Endothelial cell of umbilical vein (primary cell): ENCODE results near the gene COASY. TPM values are rescaled to one million over a fixed set of nuclear protein-coding genes. Genes with fewer than 3 reads are reported as not detected.

Experiments
- BruUV-seq: library from RNA; stranded (reverse); fragments of 400-500 nt; replicated peaks from 2 replicates; lab custom pipeline; 2021; lab: Mats Ljungman, UMichigan
- CTCF ChIA-PET: fragments of 300-600, 350-600 bp; sonication (Branson Sonifier 250); formaldehyde crosslinking; loops from one replicate; lab custom pipeline; 2021; ENCODE audit warnings: antibody characterized with exemption, inconsistent platforms; lab: Charles Lee
- POLR2A ChIA-PET: fragments of 300-600, 350-600 bp; sonication (Branson Sonifier 250); formaldehyde crosslinking; loops from one replicate; lab custom pipeline; 2021; ENCODE audit warnings: antibody characterized with exemption, inconsistent platforms; lab: Charles Lee
- DNase-seq: peaks from one replicate; pipeline ENCODE4 v3.0.0-alpha.2; 2011; ENCODE audit warnings: low read depth, low spot score
- FAIRE-seq: peaks from 2 replicates; lab custom pipeline; 2011; peaks lifted over from hg19 to GRCh38; lab: Jason Lieb, UNC
- H2AFZ ChIP-seq: 2 replicates; pipeline ENCODE4 v1.6.0; 2012; ENCODE audit warnings: low read depth, low read length, control low read depth, inconsistent platforms
- H3K27ac ChIP-seq: 2 replicates; pipeline ENCODE4 v1.5.1; 2011; ENCODE audit warnings: low read depth, mild to moderate bottlenecking, control low read depth, low read length, moderate library complexity; ENCODE audit not compliant: insufficient read depth
- H3K27me3 ChIP-seq, 2 experiments: 2 replicates each; pipeline versions ENCODE4 v1.6.0 to v1.6.1; 2011; ENCODE audit warnings: low read length in 2 of 2, mixed read lengths in 1 of 2; ENCODE audit not compliant: control insufficient read depth in 2 of 2, insufficient read depth in 2 of 2
- H3K36me3 ChIP-seq, 2 experiments: 2 replicates in 1 of 2; 3 replicates in 1 of 2; pipeline ENCODE4 v1.5.1; 2011; ENCODE audit warnings: low read length in 2 of 2, mild to moderate bottlenecking in 1 of 2, moderate library complexity in 1 of 2; ENCODE audit not compliant: control insufficient read depth in 2 of 2, insufficient read depth in 2 of 2; ENCODE audit errors: extremely low read depth in 1 of 2
- H3K4me1 ChIP-seq: 3 replicates; pipeline ENCODE4 v1.5.1; 2011; ENCODE audit warnings: mild to moderate bottlenecking, low read length; ENCODE audit not compliant: control insufficient read depth, insufficient read depth; ENCODE audit errors: extremely low read depth
- H3K4me2 ChIP-seq: 2 replicates; pipeline ENCODE4 v1.6.1; 2011; ENCODE audit warnings: low read length, control low read depth, mixed read lengths; ENCODE audit not compliant: insufficient read depth
- H3K4me3 ChIP-seq, 3 experiments: fragments of 200-600 bp in 1 of 3; sonication (generic), shearing (Covaris generic) in 1 of 3; replicated peaks in 1 of 3; 2 replicates each; pipeline ENCODE4 v1.5.1; 2011 to 2016; ENCODE audit warnings: control low read depth in 3 of 3, low read length in 3 of 3, mild to moderate bottlenecking in 2 of 3, inconsistent platforms in 1 of 3, low read depth in 1 of 3, moderate library complexity in 1 of 3; ENCODE audit not compliant: insufficient read depth in 1 of 3
- H3K79me2 ChIP-seq: 2 replicates; pipeline ENCODE4 v1.6.0; 2012; ENCODE audit warnings: low read length, inconsistent platforms; ENCODE audit not compliant: control insufficient read depth, insufficient read depth
- H3K9ac ChIP-seq: replicated peaks from 2 replicates; pipeline ENCODE3; 2011; ENCODE audit warnings: low read length, control low read depth; ENCODE audit not compliant: insufficient read depth; ENCODE audit errors: extremely low read depth
- H3K9me1 ChIP-seq: replicated peaks from 3 replicates; pipeline ENCODE4 v1.6.0; 2011; ENCODE audit warnings: mild to moderate bottlenecking, low read length; ENCODE audit not compliant: control insufficient read depth, insufficient read depth; ENCODE audit errors: extremely low read depth
- H3K9me3 ChIP-seq: replicated peaks from 2 replicates; pipeline ENCODE4 v1.5.1; 2012; ENCODE audit warnings: low read length, inconsistent platforms; ENCODE audit not compliant: control insufficient read depth, insufficient read depth
- H4K20me1 ChIP-seq: replicated peaks from 2 replicates; pipeline ENCODE3; 2011; ENCODE audit warnings: mild to moderate bottlenecking, low read length; ENCODE audit not compliant: control insufficient read depth, insufficient read depth; ENCODE audit errors: extremely low read depth
- CTCF ChIP-seq, 2 donors: IDR thresholded peaks; 1 replicate in 1 of 2; 2 replicates in 1 of 2; pipeline ENCODE4 v1.5.1; 2011; ENCODE audit warnings: low read length in 2 of 2, mild to moderate bottlenecking in 2 of 2, moderate library complexity in 2 of 2, control low read depth in 1 of 2, inconsistent platforms in 1 of 2, low read depth in 1 of 2; ENCODE audit not compliant: insufficient read depth in 1 of 2; ENCODE audit errors: extremely low read depth in 1 of 2
- FOS ChIP-seq: IDR thresholded peaks from 2 replicates; pipeline ENCODE4 v1.6.1; 2011; ENCODE audit warnings: mild to moderate bottlenecking, low read length, moderate library complexity, borderline replicate concordance; ENCODE audit not compliant: insufficient read depth
- JUN ChIP-seq: IDR thresholded peaks from 2 replicates; pipeline ENCODE4 v1.6.1; 2011; ENCODE audit warnings: borderline replicate concordance, low read depth; ENCODE audit not compliant: insufficient read length, insufficient read depth
- dilution Hi-C: fragments of 300-500 bp; cut with MboI; formaldehyde crosslinking; loops from one replicate; pipeline ENCODE4 v1.15.0; 2019; ENCODE audit warnings: low sequenced_read_pairs; ENCODE audit not compliant: extremely low pct_ligation_motif_present
- intact Hi-C: fragments of 100-400 bp; cut with micrococcal nuclease; formaldehyde crosslinking; loops from one replicate; pipeline ENCODE4 v1.10.0; 2022
- polyA plus RNA-seq, 4 experiments: library from polyadenylated mRNA; depleted of rRNA in 3 of 4; stranded (reverse) in 3 of 4; unstranded in 1 of 4; fragments of >200 nt; gene quantifications; 2 replicates each; pipeline versions ENCODE4 v1.2.1 to v1.2.3, GENCODE V29; 2011 to 2012; ENCODE audit warnings: missing spikeins in 1 of 4
- total RNA-seq: library from RNA; stranded (reverse); gene quantifications from 2 replicates; pipeline ENCODE4 v1.2.3, GENCODE V29; 2021
- TF ChIP-seq, protein P1 (sequence below): IDR thresholded peaks from 2 replicates; pipeline ENCODE4 v1.6.1; 2011; ENCODE audit not compliant: insufficient read depth, insufficient read length

Gene COASY
- total and polyA plus RNA-seq, 2 donors (not counting 3 experiments of a cell fraction or from before 2014, with no cell fraction given): 39.6 to 69.2 TPM

DNA sequence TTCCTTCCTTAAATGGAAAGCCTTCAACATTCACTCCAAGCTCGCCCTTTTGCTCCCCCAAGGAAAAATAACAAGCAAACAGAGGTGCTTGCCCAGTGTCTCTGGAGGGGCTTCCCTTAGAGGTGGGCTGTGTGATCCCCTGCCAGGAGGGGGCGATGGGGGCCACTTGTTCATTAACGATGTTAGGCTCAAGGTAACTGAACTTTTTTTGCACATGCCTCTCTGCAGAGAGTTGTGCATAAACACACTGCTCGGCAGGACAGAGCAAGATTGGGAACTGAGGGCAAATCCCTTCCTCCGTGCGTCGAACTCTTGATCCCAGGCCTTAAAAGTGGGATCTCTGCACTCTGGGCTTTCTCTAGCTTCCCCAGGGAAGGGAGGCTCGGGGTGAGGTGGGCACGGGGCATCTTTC, 41.4 kb upstream of the COASY start:
- H3K4me3 ChIP-seq: no peak overlapping the region
- intact Hi-C loops: loop anchor here (10.0 kb wide), 2 partner anchors 386 to 496 kb away; partner anchors contain the start of gene NKIRAS2

More for the DNA sequence above, 41.4 kb upstream of the COASY start:
- Histone ChIP-seq H3K9me3 (no peaks in the 10 kb centered on the region), H4K20me1 (no peaks in the 10 kb centered on the region), H3K36me3 (no peaks in the 10 kb centered on the region), H3K9ac (peak overlapping the region; percentile 97), H3K79me2 (no peaks in the 10 kb centered on the region), H3K27ac (peak overlapping the region; percentile 100), H3K4me2 (peak overlapping the region; percentile 48), H3K4me1 (peaks cover 58% of the 10 kb centered on the region), H2AFZ (no peak overlapping the region), H3K27me3 (no peaks in the 10 kb centered on the region), H3K9me1 (no peaks in the 10 kb centered on the region)
- POLR2A ChIA-PET: interaction anchor here (0.9 to 4.5 kb wide), 8 partner anchors 16 to 208 kb away, joined by 4 to 38 read pairs (median 6); partner anchors contain the start of genes CAVIN1, NAGLU and STAT3
- FAIRE-seq (no peak), DNase-seq (no peak)
- BruUV-seq: TSS peak; percentile 65
- dilution Hi-C loops: loop anchor here (25.0 kb wide), 1 partner anchor 183 kb away; no protein-coding TSS in a partner anchor
- CTCF ChIA-PET: interaction anchor here (0.9 to 5.4 kb wide), 14 partner anchors 10 to 336 kb away, joined by 3 to 190 read pairs (median 4); partner anchors contain the start of genes CAVIN1, NAGLU and STAT3
- TF ChIP-seq JUN: no peak
- TF ChIP-seq FOS: no peak
- TF ChIP-seq, protein P1, sequence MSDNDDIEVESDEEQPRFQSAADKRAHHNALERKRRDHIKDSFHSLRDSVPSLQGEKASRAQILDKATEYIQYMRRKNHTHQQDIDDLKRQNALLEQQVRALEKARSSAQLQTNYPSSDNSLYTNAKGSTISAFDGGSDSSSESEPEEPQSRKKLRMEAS: no peak
- TF ChIP-seq CTCF (IDR thresholded peaks at IDR 0.05; ENCODE audit: extremely low read depth in 1 of 2, insufficient read depth in 1 of 2, low read depth in 1 of 2, low read length in 2 of 2): peak; percentile 24 to 48
